IMR-90 (cell line): ENCODE measurements around the gene REPIN1.

Experiments
- CTCF ChIP-seq: conservative IDR thresholded peaks from 2 replicates; pipeline ENCODE4 v1.5.1; 2012; ENCODE audit warnings: mild to moderate bottlenecking, low read depth, low read length, improper control_type of control experiment
- POLR2A ChIP-seq: IDR thresholded peaks from 2 replicates; pipeline ENCODE4 v1.6.1; 2012; ENCODE audit warnings: mild to moderate bottlenecking, low read depth, low read length

DNA sequence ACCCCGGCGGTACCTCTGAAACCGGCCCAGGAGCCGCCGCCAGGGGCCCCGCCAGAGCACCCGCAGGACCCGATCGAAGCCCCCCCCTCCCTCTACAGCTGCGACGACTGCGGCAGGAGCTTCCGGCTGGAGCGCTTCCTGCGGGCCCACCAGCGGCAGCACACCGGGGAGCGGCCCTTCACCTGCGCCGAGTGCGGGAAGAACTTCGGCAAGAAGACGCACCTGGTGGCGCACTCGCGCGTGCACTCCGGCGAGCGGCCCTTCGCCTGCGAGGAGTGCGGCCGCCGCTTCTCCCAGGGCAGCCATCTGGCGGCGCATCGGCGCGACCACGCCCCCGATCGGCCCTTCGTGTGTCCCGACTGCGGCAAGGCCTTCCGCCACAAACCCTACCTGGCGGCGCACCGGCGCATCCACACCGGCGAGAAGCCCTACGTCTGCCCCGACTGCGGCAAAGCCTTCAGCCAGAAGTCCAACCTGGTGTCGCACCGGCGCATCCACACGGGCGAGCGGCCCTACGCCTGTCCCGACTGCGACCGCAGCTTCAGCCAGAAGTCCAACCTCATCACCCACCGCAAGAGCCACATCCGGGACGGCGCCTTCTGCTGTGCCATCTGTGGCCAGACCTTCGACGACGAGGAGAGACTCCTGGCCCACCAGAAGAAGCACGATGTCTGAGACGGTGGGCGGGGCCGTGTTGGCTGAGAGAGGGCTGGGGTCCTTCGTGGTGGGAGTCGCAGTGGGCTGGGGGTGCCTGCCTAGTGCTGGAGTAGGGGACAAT is 3.8 kb downstream of the REPIN1 start:
- no peak for TF ChIP-seq CTCF
- TF ChIP-seq POLR2A: no peak
